GM12873 (cell line): Measurements from ENCODE around the gene PFKL.

Source experiments
- CTCF ChIP-seq: IDR thresholded peaks from 2 replicates; pipeline ENCODE4 v1.5.1; 2012; ENCODE audit warnings: low read depth, mild to moderate bottlenecking, moderate library complexity, low read length, control low read depth; ENCODE audit not compliant: insufficient read depth; ENCODE audit errors: missing control alignments

Gene PFKL

GRCh38 chr21:44269090-44269489 lies 30.8 kb upstream of the PFKL start:
- TF ChIP-seq CTCF = no peak

GRCh38 chr21:44271558-44272283 lies 28.1 kb upstream of the PFKL start:
- no peak for TF ChIP-seq CTCF

- no peak for TF ChIP-seq CTCF
Observed at GRCh38 chr21:44272284-44272858, 27.5 kb upstream of the PFKL start.

GRCh38 chr21:44273046-44273445 lies 26.8 kb upstream of the PFKL start:
- TF ChIP-seq CTCF = no peak

GRCh38 chr21:44275041-44275440 lies 24.8 kb upstream of the PFKL start:
- TF ChIP-seq CTCF = no peak

- no peak for TF ChIP-seq CTCF
Observed at GRCh38 chr21:44279354-44280260, 20.2 kb upstream of the PFKL start.

- TF ChIP-seq CTCF = no peak
Observed at GRCh38 chr21:44281801-44282200, 18.1 kb upstream of the PFKL start.
